Uterus (tissue), 2 donors: Measurements from ENCODE around the gene SLC6A15.

ENCODE experiments used
- POLR2A ChIP-seq, 2 donors: fragments of 450-650 bp; IDR thresholded peaks; one replicate each; pipeline ENCODE4 v1.6.1; 2016; ENCODE audit warnings: antibody characterized with exemption in 2 of 2, mild to moderate bottlenecking in 1 of 2, moderate library complexity in 1 of 2
- TF ChIP-seq, protein P1 (sequence below), 4 experiments: fragments of 200-600 bp in 2 of 4; fragments of 450-650 bp in 2 of 4; sonication (generic) in 2 of 4; IDR thresholded peaks; one replicate each; pipeline ENCODE4 v1.5.1; 2016 to 2019; ENCODE audit warnings: antibody characterized with exemption in 4 of 4, mild to moderate bottlenecking in 2 of 4, moderate library complexity in 1 of 4

DNA sequence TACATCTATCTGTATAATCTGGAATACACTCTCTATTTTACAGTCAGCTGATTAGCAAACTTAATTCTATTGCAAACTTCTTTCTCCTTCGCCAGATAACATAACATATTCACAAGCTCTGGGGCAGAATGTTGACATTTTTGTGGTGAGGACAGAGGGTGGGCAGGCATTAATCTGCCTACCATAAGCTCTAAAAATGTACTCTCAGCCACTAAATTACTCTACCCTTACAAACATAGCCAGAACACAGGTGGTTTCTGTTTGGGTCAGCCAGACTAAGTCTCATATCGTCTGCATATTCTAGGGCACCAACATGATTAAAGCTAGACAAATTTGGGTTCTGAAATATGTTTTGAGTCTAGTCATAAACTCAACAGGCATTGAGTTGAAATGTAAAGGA, 90.1 kb downstream of the SLC6A15 start:
- TF ChIP-seq, protein P1, sequence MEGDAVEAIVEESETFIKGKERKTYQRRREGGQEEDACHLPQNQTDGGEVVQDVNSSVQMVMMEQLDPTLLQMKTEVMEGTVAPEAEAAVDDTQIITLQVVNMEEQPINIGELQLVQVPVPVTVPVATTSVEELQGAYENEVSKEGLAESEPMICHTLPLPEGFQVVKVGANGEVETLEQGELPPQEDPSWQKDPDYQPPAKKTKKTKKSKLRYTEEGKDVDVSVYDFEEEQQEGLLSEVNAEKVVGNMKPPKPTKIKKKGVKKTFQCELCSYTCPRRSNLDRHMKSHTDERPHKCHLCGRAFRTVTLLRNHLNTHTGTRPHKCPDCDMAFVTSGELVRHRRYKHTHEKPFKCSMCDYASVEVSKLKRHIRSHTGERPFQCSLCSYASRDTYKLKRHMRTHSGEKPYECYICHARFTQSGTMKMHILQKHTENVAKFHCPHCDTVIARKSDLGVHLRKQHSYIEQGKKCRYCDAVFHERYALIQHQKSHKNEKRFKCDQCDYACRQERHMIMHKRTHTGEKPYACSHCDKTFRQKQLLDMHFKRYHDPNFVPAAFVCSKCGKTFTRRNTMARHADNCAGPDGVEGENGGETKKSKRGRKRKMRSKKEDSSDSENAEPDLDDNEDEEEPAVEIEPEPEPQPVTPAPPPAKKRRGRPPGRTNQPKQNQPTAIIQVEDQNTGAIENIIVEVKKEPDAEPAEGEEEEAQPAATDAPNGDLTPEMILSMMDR (IDR thresholded peaks at IDR 0.05) = no peak
- TF ChIP-seq POLR2A (IDR thresholded peaks at IDR 0.05) = no peak
